ENCODE results near the gene PTPRG.

The PTPRG gene

GRCh38 chr3:61522060-61522459 is 39.3 kb upstream of the PTPRG start:
- no peak overlapping the region for H3K27ac ChIP-seq (ENCODE audit: low read depth, low read length)

GRCh38 chr3:61522626-61523025 is 38.7 kb upstream of the PTPRG start:
- Histone ChIP-seq H3K9me2 (replicated peaks; ENCODE audit: control insufficient read depth, low read length) (no peaks in the 10 kb centered on the region), H3K27me3 (ENCODE audit: control insufficient read depth, low read length) (peaks cover 3% of the 10 kb centered on the region; the same call in 1 of the 2 replicates), H3K9me3 (ENCODE audit: control insufficient read depth, insufficient read depth, low read length) (no peaks in the 10 kb centered on the region), H3K4me1 (ENCODE audit: control insufficient read depth, low read length) (no peaks in the 10 kb centered on the region), H3K36me3 (ENCODE audit: control insufficient read depth, low read length) (no peaks in the 10 kb centered on the region), H3K27ac (ENCODE audit: low read depth, low read length) (no peak overlapping the region), H3F3A (ENCODE audit: control insufficient read depth, insufficient read depth) (no peaks in the 10 kb centered on the region), H3K79me2 (ENCODE audit: control insufficient read depth, low read length) (no peaks in the 10 kb centered on the region), H3K4me3 (ENCODE audit: low read length) (no peak overlapping the region), H4K20me1 (ENCODE audit: control insufficient read depth, insufficient read depth, low read depth, low read length) (no peaks in the 10 kb centered on the region), H3K4me2 (ENCODE audit: low read length) (no peak overlapping the region)
- TF ChIP-seq EZH2phosphoT487 (IDR thresholded peaks at IDR 0.05; ENCODE audit: borderline replicate concordance, low read length) (no peak), CTCF (IDR thresholded peaks at IDR 0.05; ENCODE audit: low read depth, low read length, poor library complexity, severe bottlenecking) (no peak)

More at GRCh38 chr3:61522060-61522459, 39.3 kb upstream of the PTPRG start:
- no peaks in the 10 kb centered on the region for H3K79me2 ChIP-seq (ENCODE audit: control insufficient read depth, low read length)
- TF ChIP-seq CTCF (IDR thresholded peaks at IDR 0.05; ENCODE audit: low read depth, low read length, poor library complexity, severe bottlenecking) (no peak), EZH2phosphoT487 (IDR thresholded peaks at IDR 0.05; ENCODE audit: borderline replicate concordance, low read length) (no peak)
- H4K20me1 ChIP-seq (ENCODE audit: control insufficient read depth, insufficient read depth, low read depth, low read length) = no peaks in the 10 kb centered on the region
- H3K4me1 ChIP-seq (ENCODE audit: control insufficient read depth, low read length) = no peaks in the 10 kb centered on the region
- H3K9me3 ChIP-seq (ENCODE audit: control insufficient read depth, insufficient read depth, low read length) = no peaks in the 10 kb centered on the region
- H3K9me2 ChIP-seq (replicated peaks; ENCODE audit: control insufficient read depth, low read length) = no peaks in the 10 kb centered on the region
- H3K27me3 ChIP-seq (ENCODE audit: control insufficient read depth, low read length) = peaks cover 3% of the 10 kb centered on the region; the same call in 1 of the 2 replicates
- no peak overlapping the region for H3K4me2 ChIP-seq (ENCODE audit: low read length)
- no peaks in the 10 kb centered on the region for H3F3A ChIP-seq (ENCODE audit: control insufficient read depth, insufficient read depth)
- no peaks in the 10 kb centered on the region for H3K36me3 ChIP-seq (ENCODE audit: control insufficient read depth, low read length)
- no peak overlapping the region for H3K4me3 ChIP-seq (ENCODE audit: low read length)

GRCh38 chr3:61524933-61525332 is 36.4 kb upstream of the PTPRG start:
- no peaks in the 10 kb centered on the region for H4K20me1 ChIP-seq (ENCODE audit: control insufficient read depth, insufficient read depth, low read depth, low read length)
- H3K79me2 ChIP-seq (ENCODE audit: control insufficient read depth, low read length) = no peaks in the 10 kb centered on the region
- TF ChIP-seq CTCF (IDR thresholded peaks at IDR 0.05; ENCODE audit: low read depth, low read length, poor library complexity, severe bottlenecking) (no peak), EZH2phosphoT487 (IDR thresholded peaks at IDR 0.05; ENCODE audit: borderline replicate concordance, low read length) (no peak)
- peaks cover 3% of the 10 kb centered on the region; the same call in 1 of the 2 replicates for H3K27me3 ChIP-seq (ENCODE audit: control insufficient read depth, low read length)
- H3K36me3 ChIP-seq (ENCODE audit: control insufficient read depth, low read length) = no peaks in the 10 kb centered on the region
- no peaks in the 10 kb centered on the region for H3K9me3 ChIP-seq (ENCODE audit: control insufficient read depth, insufficient read depth, low read length)
- no peaks in the 10 kb centered on the region for H3K9me2 ChIP-seq (replicated peaks; ENCODE audit: control insufficient read depth, low read length)
- no peaks in the 10 kb centered on the region for H3K4me1 ChIP-seq (ENCODE audit: control insufficient read depth, low read length)
- H3K4me3 ChIP-seq (ENCODE audit: low read length) = no peak overlapping the region
- H3F3A ChIP-seq (ENCODE audit: control insufficient read depth, insufficient read depth) = no peaks in the 10 kb centered on the region
- H3K27ac ChIP-seq (ENCODE audit: low read depth, low read length) = no peak overlapping the region
- H3K4me2 ChIP-seq (ENCODE audit: low read length) = no peak overlapping the region

Data from DOHH2 (cell line).